HG02970 (cell line): ENCODE results near the gene APBA1.

ENCODE experiments used
- ATAC-seq: cut with Tn5 transposase; IDR thresholded peaks from one replicate; pipeline ENCODE4 v1.9.1; 2021; ENCODE audit warnings: mild to moderate bottlenecking, moderate library complexity, moderate number of reproducible peaks; ENCODE audit not compliant: unreplicated experiment, low FRiP score

The APBA1 gene

GRCh38 chr9:69542058-69542457 is 130.1 kb downstream of the APBA1 start:
- ATAC-seq = no peak

GRCh38 chr9:69535911-69536310 is 136.3 kb downstream of the APBA1 start:
- no peak for ATAC-seq

- no peak for ATAC-seq
These were observed 136.8 kb downstream of the APBA1 start for GRCh38 chr9:69535286-69535832.

GRCh38 chr9:69532396-69532795 is 139.8 kb downstream of the APBA1 start:
- ATAC-seq = no peak

GRCh38 chr9:69527454-69527853 is 144.7 kb downstream of the APBA1 start:
- ATAC-seq = no peak

DNA sequence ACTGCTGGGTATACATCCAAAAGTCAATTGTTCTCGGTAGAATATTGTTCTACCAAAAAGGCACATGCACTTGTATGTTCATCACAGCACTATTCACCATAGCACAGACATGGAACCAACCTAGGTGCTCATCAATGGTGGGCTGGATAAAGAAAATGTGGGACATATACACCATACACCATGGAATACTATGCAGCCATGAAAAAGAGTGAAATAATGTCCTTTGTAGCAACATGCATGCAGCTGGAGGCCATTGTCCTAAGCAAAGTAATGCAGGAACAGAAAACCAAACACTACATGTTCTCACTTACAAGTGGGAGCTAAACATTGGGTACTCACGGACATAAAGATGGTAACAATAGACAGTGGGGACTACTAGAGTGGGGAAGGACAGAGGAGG is 145.5 kb downstream of the APBA1 start:
- ATAC-seq = no peak

DNA sequence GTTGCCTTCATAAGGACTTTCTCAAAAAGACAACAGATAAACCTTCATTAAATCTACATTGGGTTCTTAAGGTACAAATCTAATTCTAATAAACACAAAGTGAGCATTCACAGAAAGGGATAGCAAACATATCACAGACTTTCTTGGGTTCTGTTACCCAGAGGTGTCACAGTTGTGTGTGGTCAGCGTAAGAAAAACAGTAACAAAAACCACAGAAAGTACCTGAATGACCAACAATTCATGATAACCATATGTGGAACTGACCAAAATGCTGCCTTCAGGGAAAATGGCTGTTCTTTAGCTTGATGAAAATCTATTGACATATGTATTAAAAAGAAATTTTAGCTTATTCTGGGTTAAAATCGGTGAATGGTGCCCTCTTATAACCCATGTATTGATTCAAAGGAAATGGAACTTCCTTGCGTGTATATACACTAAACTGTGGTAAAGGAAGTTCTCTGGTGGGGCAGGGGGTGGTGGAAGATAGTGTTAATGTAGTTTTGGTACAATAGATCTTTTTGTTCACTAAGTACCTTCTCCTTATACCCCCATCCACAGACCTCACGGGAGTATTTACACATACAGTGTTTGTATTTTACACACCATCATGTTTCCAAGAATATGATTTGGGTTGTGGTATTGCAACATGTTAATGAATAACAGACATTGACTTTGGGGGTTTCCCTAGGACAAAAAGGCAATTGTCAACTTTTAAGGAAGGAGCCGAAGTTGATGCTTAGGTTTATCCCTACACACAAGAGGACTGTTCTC is 152.5 kb downstream of the APBA1 start:
- ATAC-seq = peak; percentile 73

GRCh38 chr9:69516353-69517322 is 155.5 kb downstream of the APBA1 start:
- no peak for ATAC-seq

- ATAC-seq = no peak
These were observed 156.4 kb downstream of the APBA1 start for GRCh38 chr9:69515810-69516209.

DNA sequence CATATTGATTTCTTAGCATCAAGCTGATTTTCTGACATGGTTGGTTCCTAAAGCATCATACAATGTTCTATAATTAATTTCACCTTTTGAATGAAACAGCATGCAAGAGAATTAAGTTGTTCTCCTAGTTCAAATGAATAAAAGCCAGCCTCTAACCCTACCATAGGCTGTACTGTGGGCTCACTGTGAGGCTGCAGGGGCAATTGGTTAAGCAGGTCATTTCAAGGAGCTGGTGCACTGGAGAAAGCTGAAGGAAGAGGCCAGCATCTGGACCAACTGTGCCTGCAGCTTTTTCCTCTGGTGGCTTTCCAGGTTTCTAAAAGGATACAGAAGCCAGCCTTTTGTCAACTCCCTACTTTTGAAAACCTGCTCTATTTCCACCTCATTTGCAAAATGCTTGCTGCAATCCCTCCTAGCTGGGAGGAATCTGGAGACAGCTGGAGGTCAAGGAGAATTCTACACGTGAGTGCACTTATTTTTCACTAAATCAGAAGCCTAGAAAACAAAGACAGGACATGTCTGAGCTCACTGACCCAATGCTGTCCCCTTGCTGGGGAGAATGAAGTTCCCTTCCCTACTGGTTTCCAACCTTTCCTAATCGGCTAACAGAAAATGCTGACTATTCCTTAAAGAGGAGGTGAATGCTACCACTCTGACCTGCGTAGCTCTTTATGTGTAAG is 158.9 kb downstream of the APBA1 start:
- no peak for ATAC-seq

- no peak for ATAC-seq
These were observed 168.1 kb downstream of the APBA1 start for GRCh38 chr9:69504058-69504457.

GRCh38 chr9:69502671-69503301 is 169.4 kb downstream of the APBA1 start:
- no peak for ATAC-seq

- ATAC-seq = no peak
These were observed 171.3 kb downstream of the APBA1 start for GRCh38 chr9:69500896-69501295.

- no peak for ATAC-seq
These were observed 172.2 kb downstream of the APBA1 start for GRCh38 chr9:69499959-69500358.

DNA sequence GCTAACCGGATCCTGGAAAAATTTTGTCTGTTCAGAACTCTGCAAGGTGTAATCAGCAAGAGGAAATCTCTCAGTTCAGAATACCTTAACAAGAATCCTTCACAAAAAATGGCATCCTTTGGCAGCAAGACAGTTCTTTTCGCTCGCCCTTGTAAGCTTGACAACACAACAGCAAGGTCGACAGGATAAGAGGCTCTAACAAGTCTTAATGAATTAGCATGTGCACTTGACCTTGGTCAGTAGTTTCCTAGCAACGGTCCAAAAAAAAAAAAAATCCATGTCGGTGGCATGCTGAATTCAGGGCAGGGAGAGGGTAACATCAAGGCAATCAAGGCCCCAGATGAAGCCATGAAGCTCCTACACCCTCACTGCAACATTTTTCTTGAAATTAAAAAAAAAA is 172.8 kb downstream of the APBA1 start:
- no peak for ATAC-seq

GRCh38 chr9:69498470-69498869 is 173.7 kb downstream of the APBA1 start:
- ATAC-seq = no peak

DNA sequence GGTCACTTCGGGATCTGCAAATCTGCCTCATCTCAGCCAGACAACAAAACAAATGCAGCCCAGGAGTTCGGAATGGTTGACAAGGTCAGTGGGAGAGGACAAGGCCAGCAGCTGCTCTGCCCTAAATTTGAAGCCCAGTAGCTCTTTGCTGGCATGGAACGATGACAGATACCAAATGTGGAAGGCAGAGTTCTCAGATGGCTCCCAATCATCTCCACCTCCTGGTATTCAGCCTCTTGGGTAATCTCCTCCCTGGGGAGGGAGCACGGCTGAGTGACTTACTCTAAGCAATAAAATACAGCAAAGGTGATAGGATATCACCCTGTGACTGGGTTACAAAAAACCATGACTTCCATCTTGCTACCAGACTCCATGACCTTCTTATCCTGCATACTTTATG is 174.4 kb downstream of the APBA1 start:
- ATAC-seq = no peak

- no peak for ATAC-seq
These were observed 175.2 kb downstream of the APBA1 start for GRCh38 chr9:69496846-69497450.

- no peak for ATAC-seq
These were observed 176.9 kb downstream of the APBA1 start for GRCh38 chr9:69495296-69495695.

DNA sequence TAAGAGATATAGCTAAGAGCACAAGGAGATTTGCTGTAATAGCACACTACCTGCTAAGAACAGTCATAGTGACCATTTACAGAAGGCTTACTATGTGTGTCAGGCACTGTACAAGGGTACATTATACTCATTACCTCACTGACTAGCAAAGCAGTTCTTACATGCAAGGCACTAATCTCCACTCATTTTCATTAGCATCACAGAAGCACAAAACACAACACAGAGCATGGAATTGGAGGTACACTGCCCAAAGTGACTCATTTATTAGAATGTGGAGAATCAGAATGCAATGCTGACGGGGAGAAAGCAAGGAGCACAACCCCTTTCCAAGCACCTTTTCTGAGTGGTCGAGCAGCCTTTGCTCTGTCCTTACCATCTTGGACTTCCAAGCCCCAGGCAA is 177.4 kb downstream of the APBA1 start:
- no peak for ATAC-seq
